Neural progenitor cell (in vitro differentiated cells): ENCODE results near the gene IQCH. TPM values are rescaled to one million over a fixed set of nuclear protein-coding genes. Genes with fewer than 3 reads are reported as not detected.

Experiments used
- DNase-seq: peaks from one replicate; pipeline ENCODE4 v3.0.0-alpha.2; 2016; ENCODE audit warnings: low spot score
- H2AFZ ChIP-seq: fragments of 200-600 bp; sonication (generic); replicated peaks from 2 replicates; pipeline ENCODE4 v1.6.1; 2016; ENCODE audit warnings: antibody characterized with exemption
- H3F3A ChIP-seq: fragments of 200-600 bp; sonication (generic); 2 replicates; pipeline ENCODE4 v1.6.1; 2016; ENCODE audit warnings: antibody characterized with exemption, low read depth
- H3K27ac ChIP-seq: fragments of 200-600 bp; sonication (generic); 2 replicates; pipeline ENCODE4 v1.5.1; 2016; ENCODE audit warnings: mild to moderate bottlenecking
- H3K27me3 ChIP-seq: fragments of 200-600 bp; sonication (generic); 2 replicates; pipeline ENCODE4 v1.6.1; 2016; ENCODE audit warnings: mild to moderate bottlenecking, moderate library complexity
- H3K36me3 ChIP-seq: fragments of 200-600 bp; sonication (generic); 2 replicates; pipeline ENCODE4 v1.5.1; 2016
- H3K4me1 ChIP-seq: fragments of 200-600 bp; sonication (generic); 2 replicates; pipeline ENCODE4 v1.6.1; 2016; ENCODE audit warnings: mixed run types
- H3K4me2 ChIP-seq: fragments of 200-600 bp; sonication (generic); 2 replicates; pipeline ENCODE4 v1.6.1; 2016
- H3K4me3 ChIP-seq: fragments of 200-600 bp; sonication (generic); 2 replicates; pipeline ENCODE4 v1.5.1; 2016
- H3K79me2 ChIP-seq: fragments of 200-600 bp; sonication (generic); 2 replicates; pipeline ENCODE4 v1.6.1; 2016; ENCODE audit warnings: low read depth
- H3K9ac ChIP-seq: fragments of 200-600 bp; sonication (generic); 2 replicates; pipeline ENCODE4 v1.6.1; 2016
- H3K9me3 ChIP-seq: fragments of 200-600 bp; sonication (generic); 2 replicates; pipeline ENCODE4 v1.5.1; 2016; ENCODE audit warnings: low read depth
- H4K20me1 ChIP-seq: fragments of 200-600 bp; sonication (generic); 2 replicates; pipeline ENCODE4 v1.6.1; 2016; ENCODE audit warnings: low read depth
- H3K27ac Mint-ChIP-seq: 3 replicates; pipeline ENCODE4 v1.8.0; 2021; ENCODE audit warnings: mixed read lengths
- H3K27me3 Mint-ChIP-seq: 2 replicates; pipeline ENCODE4 v1.8.0; 2022; ENCODE audit warnings: low read depth, mild to moderate bottlenecking, inconsistent platforms, moderate library complexity, mixed read lengths; ENCODE audit not compliant: insufficient read depth
- H3K36me3 Mint-ChIP-seq: 3 replicates; pipeline ENCODE4 v1.8.0; 2021; ENCODE audit warnings: mixed read lengths
- H3K4me1 Mint-ChIP-seq: 3 replicates; pipeline ENCODE4 v1.8.0; 2021; ENCODE audit warnings: mixed read lengths
- H3K4me3 Mint-ChIP-seq: 3 replicates; pipeline ENCODE4 v1.8.0; 2021; ENCODE audit warnings: mild to moderate bottlenecking, moderate library complexity, mixed read lengths
- H3K9me3 Mint-ChIP-seq: 3 replicates; pipeline ENCODE4 v1.8.0; 2020; ENCODE audit warnings: mixed read lengths
- CTCF ChIP-seq: fragments of 200-600 bp; sonication (generic); IDR thresholded peaks from 2 replicates; pipeline ENCODE4 v1.5.1; 2017; ENCODE audit warnings: antibody characterized with exemption, mild to moderate bottlenecking
- EZH2 ChIP-seq: fragments of 200-600 bp; sonication (generic); IDR thresholded peaks from 2 replicates; pipeline ENCODE4 v1.6.1; 2017; ENCODE audit warnings: antibody characterized with exemption, mild to moderate bottlenecking, moderate library complexity
- EZH2phosphoT487 ChIP-seq: fragments of 200-600 bp; sonication (generic); IDR thresholded peaks from 2 replicates; pipeline ENCODE4 v1.6.1; 2017; ENCODE audit warnings: antibody characterized with exemption
- total RNA-seq: library from RNA; depleted of rRNA; stranded (reverse); fragments of >200 nt; gene quantifications from 2 replicates; pipeline ENCODE4 v1.2.3, GENCODE V29; 2015; ENCODE audit warnings: low replicate concordance

The IQCH gene
- total RNA-seq, 1 donor from 2014 or later: 21.0 TPM

- H3K79me2 ChIP-seq: peaks cover under 1% of the 10 kb centered on the region
- H3K4me3 ChIP-seq: no peak overlapping the region
- TF ChIP-seq EZH2phosphoT487: no peak
- TF ChIP-seq CTCF: no peak
- no peak for TF ChIP-seq EZH2
- no peak overlapping the region for H3K4me2 ChIP-seq
- H3K36me3 Mint-ChIP-seq: no peaks in the 10 kb centered on the region
- no peaks in the 10 kb centered on the region for H3K27me3 ChIP-seq
- no peak overlapping the region for H2AFZ ChIP-seq
- DNase-seq: no peak
- H3K4me3 Mint-ChIP-seq: no peak overlapping the region
- no peak overlapping the region for H3K9ac ChIP-seq
- no peak overlapping the region for H3K27ac ChIP-seq
- H3K4me1 Mint-ChIP-seq: peaks cover 21% of the 10 kb centered on the region
- peaks cover 11% of the 10 kb centered on the region for H3F3A ChIP-seq
- H4K20me1 ChIP-seq: no peaks in the 10 kb centered on the region
- no peaks in the 10 kb centered on the region for H3K9me3 Mint-ChIP-seq
- peaks cover 17% of the 10 kb centered on the region for H3K4me1 ChIP-seq
- H3K27ac Mint-ChIP-seq: no peak overlapping the region
- H3K27me3 Mint-ChIP-seq: peaks cover 3% of the 10 kb centered on the region
- no peaks in the 10 kb centered on the region for H3K36me3 ChIP-seq
- no peaks in the 10 kb centered on the region for H3K9me3 ChIP-seq
Observed at GRCh38 chr15:67537771-67538170, 283.2 kb downstream of the IQCH start.

GRCh38 chr15:67542420-67543347 is 288.1 kb downstream of the IQCH start, which contains the start of gene MAP2K5:
TSS of gene MAP2K5 (plus strand) at chr15:67542703. CDS start at chr15:67543336, 633 bp downstream.
- Histone ChIP-seq H3K4me3 (peak within 1 kb of the TSS; percentile 99), H3K9ac (peak within 1 kb of the TSS; percentile 55), H2AFZ (peak within 1 kb of the TSS; percentile 96), H4K20me1 (peaks cover 3% of the 10 kb centered on the region), H3F3A (peaks cover 9% of the 10 kb centered on the region), H3K27ac (no peak within 1 kb of the TSS), H3K4me1 (peaks cover 13% of the 10 kb centered on the region), H3K9me3 (no peaks in the 10 kb centered on the region), H3K4me2 (peak within 1 kb of the TSS; percentile 84), H3K27me3 (no peaks in the 10 kb centered on the region), H3K36me3 (no peaks in the 10 kb centered on the region), H3K79me2 (peaks cover 28% of the 10 kb centered on the region)
- H3K36me3 Mint-ChIP-seq: peaks cover 3% of the 10 kb centered on the region
- H3K27ac Mint-ChIP-seq: peak within 1 kb of the TSS; percentile 91
- TF ChIP-seq EZH2phosphoT487 (no peak), CTCF (no peak), EZH2 (no peak)
- H3K4me3 Mint-ChIP-seq: peak within 1 kb of the TSS; percentile 98
- H3K9me3 Mint-ChIP-seq: no peaks in the 10 kb centered on the region
- DNase-seq: peak; percentile 85
- peaks cover 3% of the 10 kb centered on the region for H3K27me3 Mint-ChIP-seq
- peaks cover 33% of the 10 kb centered on the region for H3K4me1 Mint-ChIP-seq

DNA sequence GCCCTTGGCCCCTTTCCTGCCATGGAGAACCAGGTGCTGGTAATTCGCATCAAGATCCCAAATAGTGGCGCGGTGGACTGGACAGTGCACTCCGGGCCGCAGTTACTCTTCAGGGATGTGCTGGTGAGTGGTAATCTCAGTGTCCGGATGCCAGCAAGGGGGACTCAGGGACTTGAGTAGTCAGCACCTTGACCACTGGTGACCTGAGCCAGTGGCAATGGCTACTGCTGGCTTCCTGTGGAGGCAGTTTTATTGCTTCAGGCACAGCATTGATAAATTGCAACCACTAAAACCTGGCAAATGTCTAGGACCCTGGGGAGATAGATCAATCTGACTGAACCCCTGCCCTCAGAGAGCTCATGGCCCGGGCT is 288.7 kb downstream of the IQCH start:
- peaks cover 40% of the 10 kb centered on the region for H3K4me1 Mint-ChIP-seq
- Histone ChIP-seq H3F3A (peaks cover 15% of the 10 kb centered on the region), H3K9me3 (no peaks in the 10 kb centered on the region), H3K79me2 (peaks cover 28% of the 10 kb centered on the region), H4K20me1 (peaks cover 3% of the 10 kb centered on the region), H3K27ac (no peak overlapping the region), H3K9ac (peak overlapping the region; percentile 55), H3K4me3 (peak overlapping the region; percentile 99), H3K36me3 (no peaks in the 10 kb centered on the region), H3K4me1 (peaks cover 20% of the 10 kb centered on the region), H2AFZ (peak overlapping the region; percentile 96), H3K27me3 (no peaks in the 10 kb centered on the region), H3K4me2 (peak overlapping the region; percentile 84)
- H3K36me3 Mint-ChIP-seq: peaks cover 3% of the 10 kb centered on the region
- H3K4me3 Mint-ChIP-seq: peak overlapping the region; percentile 98
- TF ChIP-seq EZH2phosphoT487 (no peak), EZH2 (no peak), CTCF (no peak)
- no peak overlapping the region for H3K27ac Mint-ChIP-seq
- DNase-seq: peak; percentile 25
- H3K9me3 Mint-ChIP-seq: no peaks in the 10 kb centered on the region
- no peaks in the 10 kb centered on the region for H3K27me3 Mint-ChIP-seq
